Stomach (tissue), 9 donors: Measurements from ENCODE around the gene ONECUT3. TPM values are rescaled to one million over a fixed set of nuclear protein-coding genes. Genes with fewer than 3 reads are reported as not detected.

ENCODE experiments used
- DNase-seq, 2 donors: peaks; one replicate each; pipeline versions ENCODE4 v3.0.0 to v3.0.0-alpha.2; 2013 to 2019
- H3K27ac ChIP-seq, 5 donors: fragments of 200-600 bp in 4 of 5; sonication (generic) in 4 of 5; one replicate each; pipeline ENCODE4 v1.5.1; 2013 to 2019; ENCODE audit warnings: mild to moderate bottlenecking in 1 of 5, moderate library complexity in 1 of 5
- H3K27me3 ChIP-seq, 3 donors: fragments of 200-600 bp; sonication (generic); one replicate each; pipeline ENCODE4 v1.5.1; 2017 to 2019; ENCODE audit warnings: mixed run types in 1 of 3
- H3K36me3 ChIP-seq, 4 donors: fragments of 200-600 bp; sonication (generic); 1 replicate in 3 of 4; 2 replicates in 1 of 4; pipeline ENCODE4 v1.5.1; 2016 to 2019
- H3K4me1 ChIP-seq, 4 donors: fragments of 200-600 bp; sonication (generic); one replicate each; pipeline ENCODE4 v1.5.1; 2016 to 2019
- H3K4me3 ChIP-seq, 4 donors: fragments of 200-600 bp; sonication (generic) in 3 of 4; one replicate each; pipeline ENCODE4 v1.5.1; 2016 to 2019; ENCODE audit warnings: mild to moderate bottlenecking in 1 of 4
- H3K9me3 ChIP-seq, 4 donors: fragments of 200-600 bp; sonication (generic); one replicate each; pipeline ENCODE4 v1.5.1; 2016 to 2019
- CTCF ChIP-seq, 7 experiments: fragments of 450-650 bp in 4 of 7; fragments of 200-600 bp in 3 of 7; sonication (generic) in 3 of 7; IDR thresholded peaks; one replicate each; pipeline ENCODE4 v1.5.1; 2016 to 2019; ENCODE audit warnings: antibody characterized with exemption in 7 of 7, control low read depth in 2 of 7, mild to moderate bottlenecking in 1 of 7
- EP300 ChIP-seq: sonication (generic); formaldehyde crosslinking; IDR thresholded peaks from one replicate; pipeline ENCODE4 v1.6.1; 2017; ENCODE audit warnings: antibody characterized with exemption
- POLR2A ChIP-seq, 4 donors: fragments of 450-650 bp; IDR thresholded peaks; one replicate each; pipeline ENCODE4 v1.6.1; 2016; ENCODE audit warnings: antibody characterized with exemption in 4 of 4, control low read depth in 2 of 4, mild to moderate bottlenecking in 1 of 4, moderate library complexity in 1 of 4
- POLR2AphosphoS5 ChIP-seq, 3 donors: sonication (generic); formaldehyde crosslinking; IDR thresholded peaks; one replicate each; pipeline ENCODE4 v1.6.1; 2016; ENCODE audit warnings: antibody characterized with exemption in 3 of 3
- WGBS, 5 donors: extraction: QIAGEN DNeasy Blood & Tissue Kit in 3 of 5; methylation state at CpG; one replicate each; pipeline versions ENCODE4 v1.1.5 to v1.1.7; 2013 to 2018; 5-methylcytosine and 5-hydroxymethylcytosine counted together
- intact Hi-C: fragments of 100-400 bp; cut with DNase I; formaldehyde crosslinking; loops from one replicate; pipeline ENCODE4 v1.15.1; 2023; ENCODE audit warnings: low total_unique reads
- polyA plus RNA-seq, 3 donors: library from polyadenylated mRNA; stranded (reverse); fragments of 200-250 nt; gene quantifications; one replicate each; pipeline ENCODE4 v1.2.3, GENCODE V29; 2013
- total RNA-seq, 5 donors: library from RNA; depleted of rRNA; stranded (reverse); fragments of >200 nt; gene quantifications; one replicate each; pipeline versions ENCODE4 v1.1.0 to v1.2.3, GENCODE V29; 2014 to 2016
- donor health status: healthy with polysubstance abuse.
- donor health status: Bipolar disorder and iron deficiency.
- donor health status: healthy.

ONECUT3 gene
- total and polyA plus RNA-seq, 8 donors: 0.13 to 0.37 (median 0.29) TPM; not detected in 5

- Histone ChIP-seq H3K9me3 (peaks cover 0 to 6% (median 0%) of the 10 kb centered on the region in 4 donors), H3K27me3 (peaks cover 0 to 83% (median 5%) of the 10 kb centered on the region in 3 donors), H3K4me1 (no peaks in the 10 kb centered on the region), H3K27ac (no peak overlapping the region), H3K36me3 (no peaks in the 10 kb centered on the region), H3K4me3 (no peak overlapping the region)
- no peak for DNase-seq
- 85 to 89% (median 87%) methylated on average over 6 of the region's 6 CpGs for WGBS, 5 donors
- intact Hi-C loops: no loop called here
- TF ChIP-seq POLR2AphosphoS5 (IDR thresholded peaks at IDR 0.05) (no peak), CTCF (IDR thresholded peaks at IDR 0.05) (no peak), POLR2A (IDR thresholded peaks at IDR 0.05) (no peak), EP300 (no peak)
These were observed 46.1 kb upstream of the ONECUT3 start for GRCh38 chr19:1707240-1707639.

- TF ChIP-seq POLR2A (IDR thresholded peaks at IDR 0.05) (no peak), CTCF (IDR thresholded peaks at IDR 0.05) (no peak), POLR2AphosphoS5 (IDR thresholded peaks at IDR 0.05) (no peak), EP300 (no peak)
These were observed 40.1 kb upstream of the ONECUT3 start for GRCh38 chr19:1713170-1713569.

GRCh38 chr19:1715540-1715939, 37.8 kb upstream of the ONECUT3 start:
- peaks cover 5 to 92% (median 55%) of the 10 kb centered on the region in 3 donors for H3K27me3 ChIP-seq
- WGBS, 5 donors: 48 to 56% (median 52%) methylated on average over 13 of the region's 13 CpGs
- no peak for DNase-seq
- peaks cover 0 to 8% (median 3%) of the 10 kb centered on the region in 4 donors for H3K4me1 ChIP-seq
- no peak overlapping the region for H3K4me3 ChIP-seq
- intact Hi-C loops: no loop called here
- TF ChIP-seq POLR2A (IDR thresholded peaks at IDR 0.05) (no peak), EP300 (no peak), CTCF (IDR thresholded peaks at IDR 0.05) (no peak), POLR2AphosphoS5 (IDR thresholded peaks at IDR 0.05) (no peak)
- no peaks in the 10 kb centered on the region for H3K9me3 ChIP-seq
- H3K27ac ChIP-seq: no peak overlapping the region
- no peaks in the 10 kb centered on the region for H3K36me3 ChIP-seq

More at GRCh38 chr19:1713170-1713569, 40.1 kb upstream of the ONECUT3 start:
- DNase-seq: no peak
- intact Hi-C loops: no loop called here
- no peaks in the 10 kb centered on the region for H3K9me3 ChIP-seq
- no peak overlapping the region for H3K27ac ChIP-seq
- H3K4me1 ChIP-seq: no peaks in the 10 kb centered on the region
- peaks cover 0 to 90% (median 32%) of the 10 kb centered on the region in 3 donors for H3K27me3 ChIP-seq
- 75 to 87% (median 78%) methylated on average over 2 of the region's 2 CpGs for WGBS, 5 donors
- H3K36me3 ChIP-seq: no peaks in the 10 kb centered on the region
- no peak overlapping the region for H3K4me3 ChIP-seq

- Histone ChIP-seq H3K27ac (no peak overlapping the region), H3K36me3 (no peaks in the 10 kb centered on the region), H3K27me3 (peaks cover 5 to 99% (median 55%) of the 10 kb centered on the region in 3 donors), H3K4me1 (peaks cover 0 to 8% (median 3%) of the 10 kb centered on the region in 4 donors), H3K9me3 (no peaks in the 10 kb centered on the region), H3K4me3 (no peak overlapping the region)
- intact Hi-C loops: no loop called here
- DNase-seq: no peak
- 74 to 90% (median 87%) methylated on average over 1 of the region's 1 CpG for WGBS, 5 donors
- TF ChIP-seq CTCF (IDR thresholded peaks at IDR 0.05) (no peak), POLR2AphosphoS5 (IDR thresholded peaks at IDR 0.05) (no peak), EP300 (no peak), POLR2A (IDR thresholded peaks at IDR 0.05) (no peak)
These were observed 35.9 kb upstream of the ONECUT3 start for GRCh38 chr19:1717200-1717969.
